Coronary artery (tissue), 2 donors: ENCODE measurements around the gene EIF2D.

Source experiments
- DNase-seq: peaks from one replicate; pipeline ENCODE4 v3.0.0-alpha.2; 2017; ENCODE audit warnings: low spot score
- H3K27ac ChIP-seq, 2 donors: fragments of 200-600 bp; sonication (generic); one replicate each; pipeline ENCODE4 v1.5.1; 2016 to 2019
- H3K4me3 ChIP-seq: fragments of 200-600 bp; sonication (generic); 2 replicates; pipeline ENCODE4 v1.5.1; 2016; ENCODE audit warnings: mild to moderate bottlenecking, moderate library complexity
- TF ChIP-seq, protein P1 (sequence below): fragments of 200-600 bp; sonication (generic); IDR thresholded peaks from one replicate; pipeline ENCODE4 v1.5.1; 2019; ENCODE audit warnings: antibody characterized with exemption

The EIF2D gene

DNA sequence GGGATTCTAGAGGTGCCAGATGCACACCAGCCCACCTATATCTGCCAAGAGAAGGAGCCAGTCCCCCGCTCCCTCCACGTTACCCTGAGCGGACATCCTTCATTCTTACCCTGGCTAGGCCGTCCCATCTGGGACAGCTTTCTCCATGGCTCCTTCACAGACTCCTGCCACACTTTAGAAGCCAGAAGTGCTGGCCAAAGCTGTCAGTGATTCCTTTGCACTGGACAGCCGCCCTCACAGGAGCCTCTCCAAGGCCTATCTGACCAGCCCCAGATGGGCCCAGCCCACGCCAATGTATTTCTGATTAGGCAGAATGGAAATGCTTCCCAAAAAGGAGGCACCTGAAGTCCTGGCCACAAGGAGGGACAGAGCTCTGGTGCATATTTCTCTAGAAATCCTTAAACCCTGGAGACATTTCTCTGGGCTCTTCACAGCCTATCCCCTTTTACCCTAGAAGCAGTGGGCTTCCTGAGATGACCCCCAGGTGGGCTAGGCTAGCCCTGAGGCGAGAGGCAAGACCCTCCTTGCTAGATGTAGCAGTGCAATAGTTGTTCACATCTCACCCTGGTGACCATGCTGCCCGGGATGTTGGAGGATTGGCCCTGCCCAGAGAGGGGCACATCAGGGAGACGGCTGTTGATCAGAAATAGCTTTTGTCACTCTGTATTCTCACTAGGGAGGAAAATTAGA, 60.8 kb downstream of the EIF2D start:
- Histone ChIP-seq H3K27ac (no peak overlapping the region), H3K4me3 (no peak overlapping the region)
- DNase-seq: no peak
- TF ChIP-seq, protein P1, sequence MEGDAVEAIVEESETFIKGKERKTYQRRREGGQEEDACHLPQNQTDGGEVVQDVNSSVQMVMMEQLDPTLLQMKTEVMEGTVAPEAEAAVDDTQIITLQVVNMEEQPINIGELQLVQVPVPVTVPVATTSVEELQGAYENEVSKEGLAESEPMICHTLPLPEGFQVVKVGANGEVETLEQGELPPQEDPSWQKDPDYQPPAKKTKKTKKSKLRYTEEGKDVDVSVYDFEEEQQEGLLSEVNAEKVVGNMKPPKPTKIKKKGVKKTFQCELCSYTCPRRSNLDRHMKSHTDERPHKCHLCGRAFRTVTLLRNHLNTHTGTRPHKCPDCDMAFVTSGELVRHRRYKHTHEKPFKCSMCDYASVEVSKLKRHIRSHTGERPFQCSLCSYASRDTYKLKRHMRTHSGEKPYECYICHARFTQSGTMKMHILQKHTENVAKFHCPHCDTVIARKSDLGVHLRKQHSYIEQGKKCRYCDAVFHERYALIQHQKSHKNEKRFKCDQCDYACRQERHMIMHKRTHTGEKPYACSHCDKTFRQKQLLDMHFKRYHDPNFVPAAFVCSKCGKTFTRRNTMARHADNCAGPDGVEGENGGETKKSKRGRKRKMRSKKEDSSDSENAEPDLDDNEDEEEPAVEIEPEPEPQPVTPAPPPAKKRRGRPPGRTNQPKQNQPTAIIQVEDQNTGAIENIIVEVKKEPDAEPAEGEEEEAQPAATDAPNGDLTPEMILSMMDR: no peak

DNA sequence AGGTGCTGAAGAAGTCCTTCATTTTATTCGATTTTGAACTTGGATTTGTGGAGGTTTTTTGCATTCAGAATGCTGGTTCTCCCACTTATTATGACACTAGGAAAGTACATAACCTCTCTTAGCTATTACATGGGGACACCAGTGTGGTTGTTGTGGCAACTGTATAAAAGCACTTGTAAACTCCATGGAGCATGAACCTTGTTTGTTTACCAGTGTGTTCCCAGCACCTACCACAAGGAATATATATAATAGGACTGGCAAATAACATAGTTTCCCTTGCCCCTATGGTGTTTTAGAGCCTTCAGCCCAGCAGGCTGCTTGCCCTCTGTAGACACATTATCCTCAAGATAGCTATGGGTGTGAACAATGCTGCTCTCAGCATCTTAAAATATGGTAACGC, 61.8 kb downstream of the EIF2D start:
- TF ChIP-seq, protein P1: no peak
- Histone ChIP-seq H3K27ac (no peak overlapping the region), H3K4me3 (no peak overlapping the region)
- no peak for DNase-seq

DNA sequence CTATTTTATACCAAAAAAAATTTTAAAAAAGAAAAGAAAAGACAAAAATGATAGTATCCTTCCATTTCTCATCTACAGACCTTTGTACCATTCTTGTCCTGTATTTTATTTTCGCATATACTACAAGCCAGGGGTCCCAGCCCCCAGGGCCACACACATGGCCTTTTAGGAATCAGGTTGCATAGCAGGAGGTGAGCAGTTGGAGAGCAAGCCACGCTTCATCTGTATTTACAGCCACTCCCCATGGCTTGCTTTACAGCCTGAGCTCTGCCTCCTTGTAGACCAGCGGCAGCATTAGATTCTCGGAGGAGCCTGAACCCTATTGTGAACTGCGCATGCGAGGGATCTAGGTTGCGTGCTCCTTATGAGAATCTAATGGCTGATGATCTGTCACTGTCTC, 65.2 kb downstream of the EIF2D start:
- Histone ChIP-seq H3K27ac (no peak overlapping the region), H3K4me3 (no peak overlapping the region)
- TF ChIP-seq, protein P1: no peak
- no peak for DNase-seq

DNA sequence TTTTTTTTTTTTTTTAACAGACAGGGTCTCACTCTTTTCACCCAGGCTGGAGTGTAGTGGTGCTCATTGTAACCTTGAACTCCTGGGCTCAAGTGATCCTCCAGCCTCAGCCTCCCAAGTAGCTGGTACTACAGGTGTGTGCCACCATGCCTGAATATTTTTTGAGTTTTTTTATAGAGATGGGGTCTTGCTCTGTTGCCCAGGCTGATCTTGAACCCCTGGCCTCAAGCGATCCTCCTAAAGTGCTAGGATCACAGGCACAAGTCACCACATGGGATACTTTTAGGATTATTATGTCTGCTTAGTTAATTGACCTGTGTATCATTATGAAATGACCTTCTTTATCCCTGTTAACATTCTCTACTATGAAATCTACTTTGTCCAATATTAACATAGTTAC, 66.9 kb downstream of the EIF2D start:
- H3K4me3 ChIP-seq: no peak overlapping the region
- no peak overlapping the region for H3K27ac ChIP-seq
- DNase-seq: no peak
- TF ChIP-seq, protein P1: no peak

DNA sequence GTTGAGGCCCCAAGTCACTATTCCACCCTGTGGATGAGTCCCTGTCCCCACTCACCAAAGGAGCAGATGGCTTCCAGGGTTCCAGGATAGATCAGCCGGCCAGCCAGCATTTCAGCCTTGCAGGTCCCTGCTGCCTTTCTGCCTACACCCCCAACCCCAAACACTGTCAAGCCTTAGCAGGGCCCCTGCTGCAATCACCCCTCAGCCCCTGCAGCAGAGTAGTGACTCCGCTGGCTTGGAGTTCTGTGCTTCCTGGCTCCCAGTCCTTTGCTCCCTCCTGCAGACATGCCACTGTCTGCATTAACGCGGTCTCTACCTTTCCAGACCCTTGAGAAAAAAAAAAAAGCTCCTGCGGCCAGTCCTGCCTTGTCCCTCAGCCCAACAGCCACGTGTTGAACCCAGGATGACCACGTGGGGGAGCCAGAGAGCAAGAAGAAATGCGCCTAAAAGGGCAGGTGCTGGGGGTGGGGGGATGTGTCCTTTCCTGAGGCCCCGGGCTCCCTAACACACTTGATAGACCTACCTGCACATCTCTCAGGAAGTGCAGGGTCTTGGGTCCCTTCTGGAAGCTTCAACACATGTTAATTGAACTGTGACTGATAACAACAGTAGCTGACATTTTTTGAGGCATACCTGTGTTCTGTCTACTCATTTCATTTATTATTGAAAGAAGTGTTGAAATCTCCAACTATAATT, 67.6 kb downstream of the EIF2D start:
- no peak overlapping the region for H3K4me3 ChIP-seq
- TF ChIP-seq, protein P1: peak; percentile 87
- no peak overlapping the region for H3K27ac ChIP-seq
- no peak for DNase-seq
